Activated CD4-positive, alpha-beta T cell treated with anti-CD3 and anti-CD28 coated beads, Interleukin-2, amount 50 U/mL, for 16 hours (primary cell): ENCODE data around the gene CPNE1.

Experiments
- DNase-seq: peaks from one replicate; pipeline ENCODE4 v3.0.0-alpha.2; 2020

CPNE1 gene

DNA sequence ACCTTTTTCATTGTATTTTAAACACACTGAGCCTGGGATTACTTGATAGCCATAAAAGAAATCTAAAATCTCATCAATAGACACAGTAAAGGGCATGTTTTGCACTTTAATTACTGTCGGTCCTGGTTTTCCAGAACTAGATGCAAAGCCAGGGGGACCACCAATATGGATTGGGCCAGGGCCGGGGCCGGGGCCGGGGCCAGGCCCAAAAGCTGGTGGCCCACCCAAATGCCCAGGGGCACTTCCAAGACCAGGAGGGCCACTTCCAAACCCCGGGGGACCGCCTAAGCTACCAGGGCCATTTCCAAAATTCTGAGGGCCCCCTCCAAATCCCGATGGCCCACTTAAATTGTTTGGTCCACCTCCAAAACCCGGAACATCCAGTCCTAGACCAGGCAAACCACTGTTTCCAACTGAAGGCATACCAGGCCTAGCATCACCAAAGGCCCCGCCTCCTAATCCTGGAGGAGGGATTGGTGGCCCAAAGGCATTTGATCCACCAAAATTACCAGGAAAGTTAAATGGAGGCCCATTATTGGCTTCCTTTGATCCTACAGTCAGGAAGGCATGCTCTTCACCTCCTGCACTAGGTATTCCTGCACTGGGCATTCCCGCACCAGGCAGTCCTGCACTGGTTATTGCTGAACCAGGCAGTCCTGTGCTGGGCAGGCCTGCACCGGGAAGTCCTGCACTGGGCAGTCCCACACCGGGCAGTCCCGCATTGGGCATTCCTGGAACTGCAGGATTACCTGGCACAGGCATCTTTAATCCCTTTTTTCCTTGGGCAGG, 11.9 kb downstream of the CPNE1 start:
- no peak for DNase-seq

DNA sequence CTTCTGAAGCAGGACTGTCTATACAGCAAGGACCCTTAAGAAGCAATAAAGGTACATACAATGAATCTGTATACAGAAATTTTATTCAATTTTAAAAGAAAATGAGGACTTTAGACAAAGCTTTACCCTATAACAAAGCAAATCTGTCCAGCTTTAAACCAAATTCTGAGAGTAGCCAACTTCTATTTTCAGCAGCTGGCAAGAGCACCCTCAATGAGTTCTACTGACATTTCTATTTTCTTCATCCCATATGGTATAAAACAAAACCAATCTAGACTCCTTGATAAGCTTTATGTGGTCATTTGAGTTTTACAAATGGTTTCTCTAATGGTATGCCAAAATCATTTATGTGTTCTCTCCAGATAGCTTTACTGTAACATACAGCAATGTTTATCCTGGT, 12.7 kb downstream of the CPNE1 start:
- no peak for DNase-seq

DNA sequence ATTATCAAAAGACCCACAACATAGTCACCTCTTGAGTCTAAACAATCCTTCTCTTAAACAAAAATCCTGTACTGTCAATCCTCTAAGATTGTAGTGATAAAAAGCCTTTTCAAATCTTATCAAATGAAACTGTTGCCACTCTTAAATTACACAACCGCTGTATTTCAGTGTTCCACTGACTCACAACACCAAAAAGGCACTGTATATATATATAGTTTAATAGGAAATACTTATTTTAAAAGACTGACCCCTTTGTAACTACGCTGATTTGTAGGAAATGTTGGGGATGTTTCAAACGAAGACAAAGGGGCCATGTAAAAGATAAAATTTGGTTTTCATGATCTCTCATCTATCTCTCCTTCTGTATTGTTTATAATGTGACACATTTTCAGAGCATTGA, 14.1 kb downstream of the CPNE1 start:
- no peak for DNase-seq

DNA sequence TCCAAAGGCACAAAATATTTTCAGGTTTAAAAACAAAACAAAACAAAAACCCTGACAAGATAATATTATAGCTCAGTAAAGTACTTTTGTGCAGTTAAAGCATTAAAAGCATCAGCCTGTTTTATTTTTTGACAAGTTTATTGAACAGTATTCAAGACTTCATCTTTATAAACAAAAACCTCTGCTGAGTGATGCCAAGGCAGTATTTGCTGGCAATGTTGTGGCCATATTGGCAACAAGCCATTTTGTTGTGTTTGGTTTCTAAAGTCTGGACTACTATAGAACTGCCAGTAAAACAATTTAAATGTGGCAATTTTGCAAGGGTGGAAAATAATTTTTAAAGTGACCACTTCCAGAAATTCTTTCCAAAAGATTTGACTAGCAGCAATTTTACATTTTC, 15.9 kb downstream of the CPNE1 start:
- DNase-seq = no peak

DNA sequence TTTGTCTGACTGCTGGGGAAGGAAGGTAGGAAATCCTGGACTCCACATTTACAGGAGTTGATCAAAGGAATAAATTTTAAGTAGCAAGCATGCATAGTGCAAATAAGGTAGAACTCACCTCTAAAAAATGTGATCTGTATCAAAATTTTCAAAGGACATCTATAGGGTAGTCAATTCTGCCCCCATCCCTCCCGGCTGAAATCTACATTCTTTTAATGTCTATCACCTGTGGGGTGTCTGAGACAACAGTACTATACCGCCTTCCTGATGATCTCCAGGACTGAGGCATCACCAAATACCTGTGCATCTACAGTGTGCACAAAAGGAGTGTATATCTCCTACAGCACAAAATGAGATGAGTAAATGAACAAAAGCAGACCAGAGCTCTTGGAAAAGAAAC, 19.9 kb downstream of the CPNE1 start:
- no peak for DNase-seq

DNA sequence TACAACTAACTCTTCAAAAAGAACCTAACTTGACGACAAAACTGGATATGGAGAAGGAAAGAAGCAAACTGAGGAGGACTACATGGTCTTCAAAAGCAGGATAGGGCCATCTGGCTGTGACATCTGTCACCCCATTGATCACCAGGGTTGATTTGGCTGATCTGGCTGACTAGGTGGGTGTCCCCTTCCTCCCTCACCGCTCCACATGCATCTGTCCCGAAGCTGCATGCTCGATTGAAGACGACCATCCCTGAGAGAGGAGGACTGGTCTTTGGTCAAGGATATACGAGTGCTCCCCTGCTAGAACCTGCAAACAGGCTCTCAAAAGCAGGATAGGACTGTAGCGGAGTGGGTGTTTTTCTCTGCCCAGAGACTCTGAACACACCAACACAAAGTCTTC, 21.7 kb downstream of the CPNE1 start:
- DNase-seq = no peak

DNA sequence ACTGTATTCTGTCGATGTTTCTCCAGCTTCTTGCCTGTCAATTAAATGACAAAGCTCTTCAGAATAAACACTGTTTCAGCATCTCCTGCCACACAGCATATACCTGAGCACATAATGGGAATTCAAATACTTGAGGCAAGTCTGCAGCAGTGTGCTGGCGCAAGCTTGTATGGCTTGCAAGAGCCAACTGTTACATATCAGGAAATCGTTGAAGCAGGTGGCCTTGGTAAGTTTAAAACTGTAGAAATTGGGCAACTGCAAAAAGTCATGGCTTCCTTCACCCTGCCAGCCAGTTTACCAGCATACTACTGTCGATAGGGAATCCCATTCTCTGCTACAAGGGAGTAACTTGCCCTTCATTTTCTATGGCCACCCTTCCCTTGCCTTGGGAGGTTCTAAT, 23.0 kb downstream of the CPNE1 start:
- no peak for DNase-seq

DNA sequence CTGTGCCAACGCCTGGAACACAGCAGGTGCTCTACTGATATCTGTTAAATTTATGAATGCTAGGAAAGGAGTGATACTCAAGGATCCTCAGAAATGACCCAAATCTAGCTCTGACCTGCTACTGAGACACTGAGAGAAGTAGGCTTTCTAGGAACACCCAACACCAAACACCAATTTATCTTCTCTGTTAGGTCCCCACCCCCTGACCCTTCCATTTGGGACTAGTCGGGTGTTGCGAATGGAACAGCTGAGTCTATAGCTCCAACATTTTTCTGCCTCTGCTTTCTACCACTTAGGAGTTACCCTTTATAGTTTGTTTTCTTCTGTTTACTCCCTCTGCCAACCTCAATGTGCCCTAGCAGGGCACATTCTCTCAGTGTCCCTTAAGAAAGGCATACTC, 24.0 kb downstream of the CPNE1 start:
- no peak for DNase-seq

DNA sequence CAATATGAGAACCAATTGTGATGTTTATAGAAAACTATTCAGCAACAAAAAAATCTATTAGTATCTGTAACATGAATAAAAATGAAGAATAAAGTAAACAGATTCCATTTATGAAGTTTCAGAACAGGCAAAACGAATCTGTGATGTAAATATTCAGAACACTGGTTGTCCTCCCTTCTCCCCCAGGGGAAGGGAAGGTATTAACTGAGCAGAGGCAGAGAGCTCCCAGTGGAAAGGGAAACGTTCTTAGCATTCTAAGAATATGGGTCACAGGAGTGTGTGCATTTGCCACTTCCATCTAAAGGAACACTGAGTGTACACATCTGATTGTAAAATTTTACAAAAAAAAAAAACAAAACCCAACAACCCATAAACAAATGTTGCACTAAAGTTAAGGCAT, 25.9 kb downstream of the CPNE1 start:
- no peak for DNase-seq

DNA sequence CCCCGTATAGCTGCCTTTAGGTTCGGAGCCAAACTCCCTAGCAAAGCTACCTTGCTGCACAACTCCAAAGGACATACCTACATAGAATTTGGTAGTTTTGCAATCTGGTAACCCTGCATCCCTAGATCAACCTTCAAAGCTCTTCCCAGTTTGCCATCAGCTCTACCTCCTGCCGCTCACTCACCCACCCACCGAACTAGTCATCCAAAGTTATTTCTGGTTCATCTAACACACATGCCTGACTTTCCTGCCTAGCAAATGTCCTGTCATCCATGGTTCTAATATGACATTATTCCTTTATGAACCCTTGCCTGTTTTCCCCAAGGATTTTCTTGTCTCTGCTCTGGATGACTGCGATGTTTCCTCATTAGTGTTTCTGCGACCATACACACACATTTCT, 27.4 kb downstream of the CPNE1 start:
- DNase-seq = no peak

DNA sequence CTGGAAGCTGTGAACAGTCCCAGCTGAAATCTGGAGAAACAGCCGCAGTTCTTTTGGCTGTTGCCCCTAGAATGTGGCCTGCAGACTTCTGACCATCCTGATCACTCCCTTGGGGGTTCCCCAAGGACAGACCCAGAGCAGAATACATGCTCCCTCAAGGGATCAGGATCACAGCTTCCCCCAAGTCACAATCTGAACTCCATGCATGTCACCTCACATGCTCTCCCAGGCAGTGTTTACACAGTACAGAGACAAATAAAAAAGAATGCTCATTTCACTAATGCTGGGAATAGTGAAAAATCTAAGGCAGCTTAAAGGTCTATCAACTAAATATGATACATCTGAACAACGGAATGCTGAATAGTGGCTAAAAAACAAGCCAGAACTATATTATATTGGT, 28.6 kb downstream of the CPNE1 start:
- DNase-seq = no peak

DNA sequence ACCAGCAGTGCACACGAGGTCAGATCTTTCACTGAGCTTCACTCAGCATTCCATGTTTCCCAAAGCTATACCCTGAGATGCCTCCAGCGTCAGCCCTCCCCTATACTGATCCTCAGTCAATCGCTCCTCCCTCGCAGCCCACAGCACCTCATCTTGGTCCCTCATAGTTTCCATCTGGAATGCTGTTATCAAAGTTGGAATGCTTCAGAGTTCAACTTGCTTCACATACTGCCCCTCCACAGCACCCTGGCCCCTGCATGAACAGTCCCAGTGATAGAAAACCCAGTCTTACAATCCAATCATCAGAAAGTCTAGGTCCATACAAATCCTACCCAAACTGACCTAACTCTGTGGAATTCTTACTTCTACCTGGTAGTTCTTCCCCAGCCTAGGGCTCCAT, 29.0 kb downstream of the CPNE1 start:
- DNase-seq = no peak

DNA sequence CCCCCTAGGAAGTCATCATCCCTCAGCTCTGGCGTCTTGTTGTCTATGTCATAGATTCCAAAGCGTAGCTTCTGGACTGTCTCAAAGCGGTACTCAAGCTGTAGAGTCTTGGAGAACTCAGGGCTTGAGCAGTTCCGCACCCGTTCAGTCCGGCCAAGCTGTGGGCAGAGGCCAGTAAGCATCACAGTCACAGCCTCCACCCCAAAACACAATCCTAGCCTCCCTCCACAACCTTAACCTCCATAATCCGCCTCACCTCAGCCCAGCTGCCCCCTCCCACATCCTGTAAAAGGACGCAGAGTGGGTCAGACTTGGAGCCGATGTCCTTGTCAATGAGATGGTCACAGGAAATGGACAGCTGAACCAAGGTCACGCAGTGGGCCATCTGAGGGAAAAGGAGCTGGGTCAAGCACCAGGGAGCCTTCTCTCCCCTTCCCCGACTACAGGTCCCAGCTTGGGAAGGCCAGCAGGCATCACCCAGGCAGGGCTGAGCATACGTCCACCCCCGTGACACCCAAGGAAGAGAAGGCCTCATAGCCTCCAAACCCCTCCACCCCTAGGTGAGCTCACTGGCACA, 32.1 kb downstream of the CPNE1 start:
- DNase-seq = no peak

DNA sequence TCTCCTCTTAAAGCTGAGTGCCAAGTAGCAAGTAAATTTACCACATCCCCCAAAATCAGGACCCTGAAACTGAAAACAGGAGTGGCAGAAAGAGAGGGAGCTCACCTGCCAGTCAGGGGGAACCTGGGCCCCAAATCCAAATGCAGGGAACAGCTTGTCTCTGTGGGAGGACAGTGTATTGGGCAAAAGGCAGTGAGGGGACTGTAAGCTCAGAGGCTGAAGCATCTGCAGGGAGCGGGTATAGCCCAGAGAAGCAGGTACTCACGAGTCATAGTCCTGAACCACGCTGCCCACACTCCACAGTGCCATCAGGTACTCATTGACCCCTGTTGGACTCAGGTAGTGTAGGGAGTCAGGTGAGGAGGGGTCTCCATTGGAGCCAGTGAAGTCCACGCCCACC, 34.1 kb downstream of the CPNE1 start:
- no peak for DNase-seq

DNA sequence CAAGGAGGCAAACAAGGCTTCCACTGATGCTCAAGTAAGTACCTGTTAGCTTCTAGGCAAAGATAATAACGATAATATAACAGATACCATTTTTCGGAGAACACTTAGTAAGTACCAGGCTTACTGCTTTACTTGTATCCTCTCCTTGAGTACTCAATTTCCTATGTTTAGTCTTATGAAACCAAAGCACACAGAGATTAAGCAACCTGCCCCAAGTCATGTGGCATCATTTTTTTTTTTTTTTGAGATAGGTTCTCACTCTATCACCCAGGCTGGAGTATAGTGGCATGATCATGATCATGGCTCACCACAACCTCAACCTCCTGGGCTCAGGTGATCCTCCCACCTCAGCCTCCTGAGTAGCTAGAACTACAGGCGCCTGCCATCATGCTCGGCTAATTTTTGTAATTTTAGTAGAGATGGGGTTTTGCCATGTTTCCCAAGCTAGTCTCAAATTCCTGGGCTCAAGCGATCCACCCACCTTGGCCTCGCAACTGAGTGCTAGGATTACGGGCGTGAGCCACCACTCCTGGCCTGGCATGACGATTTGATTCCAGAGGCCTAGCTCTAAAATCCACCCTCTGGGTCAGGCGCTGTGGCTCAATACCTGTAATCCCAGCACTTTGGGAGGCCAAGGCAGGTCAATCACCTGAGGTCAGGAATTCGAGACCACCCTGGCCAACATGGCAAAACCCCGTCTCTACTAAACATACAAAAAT, 35.1 kb downstream of the CPNE1 start:
- no peak for DNase-seq

DNA sequence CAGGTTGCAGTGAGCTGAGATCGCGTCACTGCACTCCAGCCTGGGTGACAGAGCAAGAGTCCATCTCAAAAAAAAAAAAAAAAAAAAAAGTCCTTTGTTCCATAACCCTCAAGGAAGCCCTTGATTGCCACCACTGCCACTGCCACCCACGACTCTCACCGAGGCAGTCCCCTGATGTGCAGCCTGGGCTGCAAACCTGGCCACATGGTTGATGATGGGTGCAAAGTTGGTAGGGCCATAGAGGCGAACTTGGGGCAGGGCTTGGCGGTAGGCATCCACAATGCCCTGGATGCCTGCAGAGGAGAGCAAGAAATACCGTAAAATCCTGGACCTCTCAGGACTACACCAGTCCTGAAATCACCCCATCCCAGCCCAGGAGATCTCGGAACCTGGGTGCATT, 37.6 kb downstream of the CPNE1 start:
- no peak for DNase-seq

DNA sequence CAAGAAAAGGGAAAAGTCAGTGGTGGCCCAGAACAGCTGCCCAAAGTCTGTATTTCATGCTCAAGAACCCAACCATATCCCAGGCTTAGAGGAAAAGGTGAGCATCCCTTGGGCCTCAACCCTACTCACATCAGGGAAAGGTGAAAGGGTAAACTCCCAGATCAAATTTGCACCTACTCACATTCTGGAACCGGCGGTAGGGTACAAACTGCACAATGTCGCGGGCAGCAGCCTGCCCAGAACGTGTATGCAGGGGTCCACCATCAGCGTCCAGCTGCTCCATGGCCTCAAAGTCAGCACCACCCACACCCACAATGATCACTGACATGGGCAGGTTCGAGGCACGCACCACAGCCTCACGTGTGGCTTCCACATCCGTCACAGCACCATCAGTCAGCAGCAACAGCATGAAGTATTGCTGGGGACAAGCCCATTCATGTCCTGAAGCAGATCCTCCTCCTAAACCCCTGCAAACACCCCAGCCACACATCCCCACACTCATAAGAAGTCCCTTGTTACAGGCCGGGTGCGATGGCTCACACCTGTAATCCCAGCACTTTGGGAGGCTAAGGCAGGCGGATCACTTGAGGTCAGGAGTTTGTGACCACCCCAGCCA, 38.2 kb downstream of the CPNE1 start:
- no peak for DNase-seq

DNA sequence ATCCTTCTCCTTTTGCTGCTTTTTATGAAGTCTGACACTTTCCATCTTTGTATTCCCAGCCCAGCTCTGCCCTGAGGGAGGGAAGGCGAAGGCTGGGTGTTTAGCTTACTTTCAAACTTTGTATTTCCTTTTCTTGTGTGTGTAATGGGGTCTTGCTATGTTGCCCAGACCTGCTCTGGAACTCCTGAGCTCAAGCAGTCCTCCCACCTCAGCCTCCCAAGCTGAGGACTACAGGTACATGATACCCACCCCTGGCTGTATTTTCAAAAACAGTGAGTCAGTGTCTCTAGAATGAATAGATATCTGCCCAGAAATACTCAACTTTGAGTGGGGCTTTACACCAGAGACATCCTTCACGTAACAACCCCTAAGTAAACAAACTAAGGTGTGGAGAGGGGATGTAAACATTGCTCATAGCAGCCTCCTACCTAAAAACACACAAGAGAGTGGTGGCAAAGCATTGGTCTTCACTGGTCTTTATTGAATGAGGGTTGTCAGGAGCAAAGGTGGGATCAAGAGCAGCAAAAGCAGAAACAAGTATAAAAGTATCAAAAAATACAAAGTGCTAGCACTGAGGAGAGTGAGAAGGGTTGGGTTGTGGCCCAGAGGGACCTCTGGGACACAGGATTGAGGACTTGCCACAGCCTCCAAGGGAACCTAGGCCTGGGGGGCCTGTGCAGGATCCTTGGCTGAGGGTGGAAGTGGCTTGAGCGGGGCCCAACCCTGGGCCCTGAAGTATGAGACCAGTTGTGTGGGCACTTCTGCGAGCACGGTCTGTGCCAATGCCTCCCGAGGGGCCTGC, 38.9 kb downstream of the CPNE1 start:
- no peak for DNase-seq

DNA sequence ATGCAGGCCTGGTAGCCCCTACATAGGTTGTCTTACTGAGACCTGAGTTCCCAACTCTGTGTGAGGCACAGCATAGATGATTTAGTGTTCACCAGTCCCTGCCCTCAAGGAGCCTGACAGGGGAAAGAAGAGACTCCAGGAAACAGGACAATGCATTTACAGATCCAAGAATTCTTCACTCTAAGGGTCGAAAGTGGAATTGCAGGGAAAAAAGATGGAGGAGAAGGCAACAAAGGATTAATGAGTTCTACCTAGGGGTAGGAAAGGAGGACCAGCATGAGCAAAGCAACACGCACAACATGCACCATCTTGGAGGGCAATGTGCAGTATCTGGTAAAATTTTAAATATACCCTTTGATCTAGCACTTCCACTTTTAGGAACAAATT, 43.1 kb downstream of the CPNE1 start:
- DNase-seq = no peak

DNA sequence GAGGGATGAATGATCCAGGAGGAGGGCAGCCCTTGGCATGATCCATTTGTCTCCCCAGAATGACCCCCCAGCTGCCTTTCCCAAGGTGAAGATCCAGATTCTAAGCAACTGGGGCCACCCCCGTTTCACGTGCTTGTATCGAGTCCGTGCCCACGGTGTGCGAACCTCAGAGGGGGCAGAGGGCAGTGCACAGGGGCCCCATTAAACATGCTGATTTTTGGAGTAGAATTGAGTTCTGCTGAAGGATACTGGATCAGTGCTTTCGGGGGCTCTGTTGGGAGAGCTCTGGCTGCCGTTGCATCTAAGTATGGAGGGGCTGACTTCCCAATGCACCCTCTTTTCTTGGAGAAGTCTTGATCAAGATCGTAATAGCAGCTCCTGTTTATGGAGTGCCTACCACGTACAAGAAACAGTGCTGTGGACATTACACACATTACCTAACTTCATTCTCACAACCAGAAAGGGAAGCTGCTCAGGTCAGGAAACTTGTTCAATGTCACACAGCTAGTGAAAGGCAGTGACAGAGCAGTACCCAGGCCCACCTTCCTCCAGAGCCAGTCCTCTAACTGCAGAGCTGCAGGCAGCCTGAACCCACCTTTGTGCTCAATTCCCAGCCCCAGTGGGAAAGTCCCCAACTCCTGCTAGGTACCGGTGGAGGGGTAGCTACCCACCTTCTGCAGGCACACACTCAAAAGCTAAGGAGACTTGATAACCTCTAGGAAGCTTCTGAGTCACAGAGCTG, 43.7 kb downstream of the CPNE1 start:
- no peak for DNase-seq

DNA sequence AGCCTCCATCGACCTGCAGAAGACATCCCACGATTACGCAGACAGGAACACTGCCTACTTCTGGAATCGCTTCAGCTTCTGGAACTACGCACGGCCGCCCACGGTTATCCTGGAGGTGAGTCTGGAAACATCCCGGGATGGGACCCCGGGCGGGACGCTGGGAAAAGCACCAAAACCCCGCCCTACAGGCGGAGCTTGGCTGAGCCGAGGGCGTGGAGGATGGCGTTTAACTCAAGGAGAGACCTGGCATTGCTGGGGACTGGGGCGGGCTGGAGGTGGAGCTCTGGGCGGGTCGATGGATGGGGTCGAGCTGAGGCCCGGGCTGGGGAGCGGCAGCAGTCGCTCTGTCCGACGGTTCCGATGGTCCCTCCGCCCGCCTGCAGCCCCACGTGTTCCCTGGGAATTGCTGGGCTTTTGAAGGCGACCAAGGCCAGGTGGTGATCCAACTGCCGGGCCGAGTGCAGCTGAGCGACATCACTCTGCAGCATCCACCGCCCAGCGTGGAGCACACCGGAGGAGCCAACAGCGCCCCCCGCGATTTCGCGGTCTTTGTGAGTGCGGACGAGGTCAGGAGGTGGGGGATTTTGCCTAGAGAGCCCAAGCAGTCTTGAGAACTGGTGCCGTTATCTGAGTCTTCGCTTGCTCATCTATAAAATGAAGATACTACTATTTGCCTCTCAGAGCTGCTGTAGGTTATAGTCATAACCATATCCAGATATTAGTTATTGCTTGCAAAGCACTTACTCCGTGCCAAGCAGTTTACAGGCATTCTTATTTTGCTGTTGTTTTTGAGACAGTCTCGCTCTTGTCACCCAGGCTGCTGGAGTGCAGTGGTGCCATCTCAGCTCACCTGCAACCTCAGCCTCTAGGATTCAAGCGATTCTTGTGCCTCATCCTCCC, 45.3 kb downstream of the CPNE1 start:
- DNase-seq = peak; percentile 92
